ENCODE measurements around the gene SLC5A8.

SLC5A8 gene

GRCh38 chr12:101209319-101210302 is at the start of gene SLC5A8:
TSS of gene SLC5A8 (minus strand) at chr12:101210238. CDS start at chr12:101209848, 390 bp downstream.
- Histone ChIP-seq H3K4me1 (ENCODE audit: control insufficient read depth in 5 of 5, insufficient read depth in 5 of 5, low read length in 5 of 5) (peaks cover 0 to 5% (median 0%) of the 10 kb centered on the region in 5 donors), H3K4me3 (ENCODE audit: low read depth in 1 of 5, low read length in 5 of 5) (no peak within 1 kb of the TSS), H3K36me3 (ENCODE audit: control insufficient read depth in 5 of 5, insufficient read depth in 5 of 5, low read length in 5 of 5) (no peaks in the 10 kb centered on the region), H3K27ac (ENCODE audit: low read depth, low read length) (no peak within 1 kb of the TSS), H3K9ac (ENCODE audit: low read length in 5 of 5) (no peak within 1 kb of the TSS), H3K27me3 (ENCODE audit: control insufficient read depth in 5 of 5, insufficient read depth in 4 of 5, low read length in 5 of 5) (peaks cover 10 to 36% (median 17%) of the 10 kb centered on the region in 5 donors), H3K9me3 (ENCODE audit: control insufficient read depth in 5 of 5, low read length in 5 of 5) (peaks cover 0 to 2% (median 0%) of the 10 kb centered on the region in 5 donors)

- Histone ChIP-seq H3K9me3 (ENCODE audit: control insufficient read depth in 5 of 5, low read length in 5 of 5) (peaks cover 0 to 7% (median 2%) of the 10 kb centered on the region in 5 donors), H3K36me3 (ENCODE audit: control insufficient read depth in 5 of 5, insufficient read depth in 5 of 5, low read length in 5 of 5) (no peaks in the 10 kb centered on the region), H3K27ac (ENCODE audit: low read depth, low read length) (no peak overlapping the region), H3K27me3 (ENCODE audit: control insufficient read depth in 5 of 5, insufficient read depth in 4 of 5, low read length in 5 of 5) (no peaks in the 10 kb centered on the region), H3K4me1 (ENCODE audit: control insufficient read depth in 5 of 5, insufficient read depth in 5 of 5, low read length in 5 of 5) (no peaks in the 10 kb centered on the region), H3K9ac (ENCODE audit: low read length in 5 of 5) (no peak overlapping the region), H3K4me3 (ENCODE audit: low read depth in 1 of 5, low read length in 5 of 5) (no peak overlapping the region)
Observed at GRCh38 chr12:101257357-101257756, 47.3 kb upstream of the SLC5A8 start.

GRCh38 chr12:101256266-101256665 is 46.2 kb upstream of the SLC5A8 start:
- no peak overlapping the region for H3K9ac ChIP-seq (ENCODE audit: low read length in 5 of 5)
- H3K27ac ChIP-seq (ENCODE audit: low read depth, low read length) = no peak overlapping the region
- H3K4me3 ChIP-seq (ENCODE audit: low read depth in 1 of 5, low read length in 5 of 5) = no peak overlapping the region
- H3K36me3 ChIP-seq (ENCODE audit: control insufficient read depth in 5 of 5, insufficient read depth in 5 of 5, low read length in 5 of 5) = no peaks in the 10 kb centered on the region
- H3K9me3 ChIP-seq (ENCODE audit: control insufficient read depth in 5 of 5, low read length in 5 of 5) = peaks cover 0 to 7% (median 2%) of the 10 kb centered on the region in 5 donors
- H3K27me3 ChIP-seq (ENCODE audit: control insufficient read depth in 5 of 5, insufficient read depth in 4 of 5, low read length in 5 of 5) = no peaks in the 10 kb centered on the region
- no peaks in the 10 kb centered on the region for H3K4me1 ChIP-seq (ENCODE audit: control insufficient read depth in 5 of 5, insufficient read depth in 5 of 5, low read length in 5 of 5)

GRCh38 chr12:101243616-101244015 is 33.6 kb upstream of the SLC5A8 start:
- Histone ChIP-seq H3K36me3 (ENCODE audit: control insufficient read depth in 5 of 5, insufficient read depth in 5 of 5, low read length in 5 of 5) (no peaks in the 10 kb centered on the region), H3K9ac (ENCODE audit: low read length in 5 of 5) (no peak overlapping the region), H3K4me3 (ENCODE audit: low read depth in 1 of 5, low read length in 5 of 5) (no peak overlapping the region), H3K9me3 (ENCODE audit: control insufficient read depth in 5 of 5, low read length in 5 of 5) (peaks cover 0 to 16% (median 6%) of the 10 kb centered on the region in 5 donors), H3K27ac (ENCODE audit: low read depth, low read length) (no peak overlapping the region), H3K27me3 (ENCODE audit: control insufficient read depth in 5 of 5, insufficient read depth in 4 of 5, low read length in 5 of 5) (no peaks in the 10 kb centered on the region), H3K4me1 (ENCODE audit: control insufficient read depth in 5 of 5, insufficient read depth in 5 of 5, low read length in 5 of 5) (no peaks in the 10 kb centered on the region)

- peaks cover 0 to 16% (median 6%) of the 10 kb centered on the region in 5 donors for H3K9me3 ChIP-seq (ENCODE audit: control insufficient read depth in 5 of 5, low read length in 5 of 5)
- no peak overlapping the region for H3K4me3 ChIP-seq (ENCODE audit: low read depth in 1 of 5, low read length in 5 of 5)
- no peak overlapping the region for H3K27ac ChIP-seq (ENCODE audit: low read depth, low read length)
- H3K27me3 ChIP-seq (ENCODE audit: control insufficient read depth in 5 of 5, insufficient read depth in 4 of 5, low read length in 5 of 5) = no peaks in the 10 kb centered on the region
- no peaks in the 10 kb centered on the region for H3K4me1 ChIP-seq (ENCODE audit: control insufficient read depth in 5 of 5, insufficient read depth in 5 of 5, low read length in 5 of 5)
- no peaks in the 10 kb centered on the region for H3K36me3 ChIP-seq (ENCODE audit: control insufficient read depth in 5 of 5, insufficient read depth in 5 of 5, low read length in 5 of 5)
- no peak overlapping the region for H3K9ac ChIP-seq (ENCODE audit: low read length in 5 of 5)
Observed at GRCh38 chr12:101243074-101243473, 33.0 kb upstream of the SLC5A8 start.

- Histone ChIP-seq H3K27me3 (ENCODE audit: control insufficient read depth in 5 of 5, insufficient read depth in 4 of 5, low read length in 5 of 5) (no peaks in the 10 kb centered on the region), H3K36me3 (ENCODE audit: control insufficient read depth in 5 of 5, insufficient read depth in 5 of 5, low read length in 5 of 5) (no peaks in the 10 kb centered on the region), H3K4me3 (ENCODE audit: low read depth in 1 of 5, low read length in 5 of 5) (no peak overlapping the region), H3K9ac (ENCODE audit: low read length in 5 of 5) (no peak overlapping the region), H3K4me1 (ENCODE audit: control insufficient read depth in 5 of 5, insufficient read depth in 5 of 5, low read length in 5 of 5) (no peaks in the 10 kb centered on the region), H3K27ac (ENCODE audit: low read depth, low read length) (no peak overlapping the region), H3K9me3 (ENCODE audit: control insufficient read depth in 5 of 5, low read length in 5 of 5) (peaks cover 0 to 16% (median 6%) of the 10 kb centered on the region in 5 donors)
Observed at GRCh38 chr12:101238800-101239329, 28.8 kb upstream of the SLC5A8 start.

- no peaks in the 10 kb centered on the region for H3K27me3 ChIP-seq (ENCODE audit: control insufficient read depth in 5 of 5, insufficient read depth in 4 of 5, low read length in 5 of 5)
- no peak overlapping the region for H3K27ac ChIP-seq (ENCODE audit: low read depth, low read length)
- H3K4me1 ChIP-seq (ENCODE audit: control insufficient read depth in 5 of 5, insufficient read depth in 5 of 5, low read length in 5 of 5) = no peaks in the 10 kb centered on the region
- H3K9me3 ChIP-seq (ENCODE audit: control insufficient read depth in 5 of 5, low read length in 5 of 5) = peaks cover 0 to 16% (median 6%) of the 10 kb centered on the region in 5 donors
- no peaks in the 10 kb centered on the region for H3K36me3 ChIP-seq (ENCODE audit: control insufficient read depth in 5 of 5, insufficient read depth in 5 of 5, low read length in 5 of 5)
- H3K4me3 ChIP-seq (ENCODE audit: low read depth in 1 of 5, low read length in 5 of 5) = no peak overlapping the region
- no peak overlapping the region for H3K9ac ChIP-seq (ENCODE audit: low read length in 5 of 5)
Observed at GRCh38 chr12:101238306-101238705, 28.3 kb upstream of the SLC5A8 start.

GRCh38 chr12:101235686-101236085 is 25.6 kb upstream of the SLC5A8 start:
- no peaks in the 10 kb centered on the region for H3K27me3 ChIP-seq (ENCODE audit: control insufficient read depth in 5 of 5, insufficient read depth in 4 of 5, low read length in 5 of 5)
- no peak overlapping the region for H3K4me3 ChIP-seq (ENCODE audit: low read depth in 1 of 5, low read length in 5 of 5)
- no peak overlapping the region for H3K27ac ChIP-seq (ENCODE audit: low read depth, low read length)
- no peaks in the 10 kb centered on the region for H3K36me3 ChIP-seq (ENCODE audit: control insufficient read depth in 5 of 5, insufficient read depth in 5 of 5, low read length in 5 of 5)
- peaks cover 0 to 7% (median 0%) of the 10 kb centered on the region in 5 donors for H3K9me3 ChIP-seq (ENCODE audit: control insufficient read depth in 5 of 5, low read length in 5 of 5)
- H3K9ac ChIP-seq (ENCODE audit: low read length in 5 of 5) = no peak overlapping the region
- no peaks in the 10 kb centered on the region for H3K4me1 ChIP-seq (ENCODE audit: control insufficient read depth in 5 of 5, insufficient read depth in 5 of 5, low read length in 5 of 5)

GRCh38 chr12:101231636-101232035 is 21.6 kb upstream of the SLC5A8 start:
- no peaks in the 10 kb centered on the region for H3K36me3 ChIP-seq (ENCODE audit: control insufficient read depth in 5 of 5, insufficient read depth in 5 of 5, low read length in 5 of 5)
- H3K9ac ChIP-seq (ENCODE audit: low read length in 5 of 5) = no peak overlapping the region
- H3K27me3 ChIP-seq (ENCODE audit: control insufficient read depth in 5 of 5, insufficient read depth in 4 of 5, low read length in 5 of 5) = no peaks in the 10 kb centered on the region
- no peaks in the 10 kb centered on the region for H3K9me3 ChIP-seq (ENCODE audit: control insufficient read depth in 5 of 5, low read length in 5 of 5)
- no peak overlapping the region for H3K27ac ChIP-seq (ENCODE audit: low read depth, low read length)
- no peaks in the 10 kb centered on the region for H3K4me1 ChIP-seq (ENCODE audit: control insufficient read depth in 5 of 5, insufficient read depth in 5 of 5, low read length in 5 of 5)
- H3K4me3 ChIP-seq (ENCODE audit: low read depth in 1 of 5, low read length in 5 of 5) = no peak overlapping the region

- H3K9me3 ChIP-seq (ENCODE audit: control insufficient read depth in 5 of 5, low read length in 5 of 5) = no peaks in the 10 kb centered on the region
- no peak overlapping the region for H3K27ac ChIP-seq (ENCODE audit: low read depth, low read length)
- H3K27me3 ChIP-seq (ENCODE audit: control insufficient read depth in 5 of 5, insufficient read depth in 4 of 5, low read length in 5 of 5) = no peaks in the 10 kb centered on the region
- no peak overlapping the region for H3K9ac ChIP-seq (ENCODE audit: low read length in 5 of 5)
- H3K4me1 ChIP-seq (ENCODE audit: control insufficient read depth in 5 of 5, insufficient read depth in 5 of 5, low read length in 5 of 5) = no peaks in the 10 kb centered on the region
- no peaks in the 10 kb centered on the region for H3K36me3 ChIP-seq (ENCODE audit: control insufficient read depth in 5 of 5, insufficient read depth in 5 of 5, low read length in 5 of 5)
- H3K4me3 ChIP-seq (ENCODE audit: low read depth in 1 of 5, low read length in 5 of 5) = no peak overlapping the region
Observed at GRCh38 chr12:101230547-101230946, 20.5 kb upstream of the SLC5A8 start.

All from subcutaneous abdominal adipose tissue (tissue), 5 donors.